ENCODE measurements around the gene ADAR. TPM values are rescaled to one million over a fixed set of nuclear protein-coding genes. Genes with fewer than 3 reads are reported as not detected.
A peak's percentile ranks its signal among the peaks of the same experiment; 100 is the strongest.

ADAR gene
- total RNA-seq, 1 donor from 2014 or later: 209 TPM

GRCh38 chr1:154627257-154628120 is 19.5 kb upstream of the ADAR start:
- TF ChIP-seq, protein P1, sequence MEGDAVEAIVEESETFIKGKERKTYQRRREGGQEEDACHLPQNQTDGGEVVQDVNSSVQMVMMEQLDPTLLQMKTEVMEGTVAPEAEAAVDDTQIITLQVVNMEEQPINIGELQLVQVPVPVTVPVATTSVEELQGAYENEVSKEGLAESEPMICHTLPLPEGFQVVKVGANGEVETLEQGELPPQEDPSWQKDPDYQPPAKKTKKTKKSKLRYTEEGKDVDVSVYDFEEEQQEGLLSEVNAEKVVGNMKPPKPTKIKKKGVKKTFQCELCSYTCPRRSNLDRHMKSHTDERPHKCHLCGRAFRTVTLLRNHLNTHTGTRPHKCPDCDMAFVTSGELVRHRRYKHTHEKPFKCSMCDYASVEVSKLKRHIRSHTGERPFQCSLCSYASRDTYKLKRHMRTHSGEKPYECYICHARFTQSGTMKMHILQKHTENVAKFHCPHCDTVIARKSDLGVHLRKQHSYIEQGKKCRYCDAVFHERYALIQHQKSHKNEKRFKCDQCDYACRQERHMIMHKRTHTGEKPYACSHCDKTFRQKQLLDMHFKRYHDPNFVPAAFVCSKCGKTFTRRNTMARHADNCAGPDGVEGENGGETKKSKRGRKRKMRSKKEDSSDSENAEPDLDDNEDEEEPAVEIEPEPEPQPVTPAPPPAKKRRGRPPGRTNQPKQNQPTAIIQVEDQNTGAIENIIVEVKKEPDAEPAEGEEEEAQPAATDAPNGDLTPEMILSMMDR (IDR thresholded peaks at IDR 0.05): no peak
- Mint-ChIP-seq H3K4me3 (peak overlapping the region; percentile 93), H3K36me3 (ENCODE audit: low read depth) (peaks cover 18% of the 10 kb centered on the region), H3K27me3 (peaks cover 3% of the 10 kb centered on the region), H3K27ac (peak overlapping the region; percentile 99), H3K9me3 (peaks cover 3% of the 10 kb centered on the region), H3K4me1 (peaks cover 32% of the 10 kb centered on the region)
- POLR2A ChIA-PET: interaction anchor here (0.5 to 2.2 kb wide), 5 partner anchors 18 to 524 kb away, joined by 3 to 15 read pairs (median 5); partner anchors contain the start of genes ADAR and PMVK
- ATAC-seq (ENCODE audit: low read depth): peak; percentile 77
- CTCF ChIA-PET: interaction anchor here (1.0 kb wide), 2 partner anchors 68 kb away, joined by 3 read pairs; no protein-coding TSS in a partner anchor
- intact Hi-C loops (cut with micrococcal nuclease): loop anchor here (1.0 kb wide), 2 partner anchors 19 to 68 kb away; partner anchors contain the start of gene ADAR
- peak; percentile 87 for DNase-seq

- CTCF ChIA-PET: interaction anchor here (1.0 kb wide), 1 partner anchor 67 kb away, joined by 3 read pairs; no protein-coding TSS in a partner anchor
- Mint-ChIP-seq H3K4me1 (peaks cover 32% of the 10 kb centered on the region), H3K27ac (peak overlapping the region; percentile 99), H3K4me3 (peak overlapping the region; percentile 93), H3K36me3 (ENCODE audit: low read depth) (peaks cover 20% of the 10 kb centered on the region), H3K27me3 (no peaks in the 10 kb centered on the region), H3K9me3 (peaks cover 3% of the 10 kb centered on the region)
- ATAC-seq (ENCODE audit: low read depth): peak; percentile 6
- TF ChIP-seq, protein P1 (IDR thresholded peaks at IDR 0.05): no peak
- POLR2A ChIA-PET: interaction anchor here (0.8 to 2.2 kb wide), 4 partner anchors 17 to 310 kb away, joined by 3 to 15 read pairs (median 6); partner anchors contain the start of genes ADAR and PMVK
- DNase-seq: no peak
- intact Hi-C loops (cut with micrococcal nuclease): loop anchor here (1.0 kb wide), 1 partner anchor 18 kb away; the partner anchor contains the start of gene ADAR
Measured at GRCh38 chr1:154626456-154627256, 18.7 kb upstream of the ADAR start.

- intact Hi-C loops (cut with micrococcal nuclease): no loop called here
- H3K27ac Mint-ChIP-seq: no peak overlapping the region
Measured at GRCh38 chr1:154624746-154625643, 17.0 kb upstream of the ADAR start.

GRCh38 chr1:154623358-154623757 is 15.4 kb upstream of the ADAR start:
- intact Hi-C loops (cut with micrococcal nuclease): no loop called here
- H3K36me3 Mint-ChIP-seq (ENCODE audit: low read depth): peaks cover 22% of the 10 kb centered on the region
- no peak overlapping the region for H3K4me3 Mint-ChIP-seq
- peaks cover 38% of the 10 kb centered on the region for H3K4me1 Mint-ChIP-seq
- TF ChIP-seq, protein P1 (IDR thresholded peaks at IDR 0.05): no peak
- no peak for ATAC-seq (ENCODE audit: low read depth)
- no peaks in the 10 kb centered on the region for H3K27me3 Mint-ChIP-seq
- ChIA-PET CTCF (no interaction called here), POLR2A (no interaction called here)
- no peaks in the 10 kb centered on the region for H3K9me3 Mint-ChIP-seq
- DNase-seq: no peak
- no peak overlapping the region for H3K27ac Mint-ChIP-seq

More at GRCh38 chr1:154624746-154625643, 17.0 kb upstream of the ADAR start:
- CTCF ChIA-PET: interaction anchor here (0.7 kb wide), 2 partner anchors 14 to 460 kb away, joined by 3 read pairs; no protein-coding TSS in a partner anchor
- POLR2A ChIA-PET: interaction anchor here (0.5 to 1.2 kb wide), 4 partner anchors 15 to 312 kb away, joined by 3 to 6 read pairs (median 3); partner anchors contain the start of gene PMVK
- ATAC-seq (ENCODE audit: low read depth) (no peak), DNase-seq (no peak)
- Mint-ChIP-seq H3K27me3 (no peaks in the 10 kb centered on the region), H3K4me3 (no peak overlapping the region), H3K4me1 (peaks cover 32% of the 10 kb centered on the region), H3K36me3 (ENCODE audit: low read depth) (peaks cover 20% of the 10 kb centered on the region), H3K9me3 (peaks cover 3% of the 10 kb centered on the region)
- TF ChIP-seq, protein P1 (IDR thresholded peaks at IDR 0.05): no peak
